ENCODE data around the gene MAP3K6.
"Not testable (repeated sequence)": the region's sequence is repeated elsewhere in the genome, so short reads cannot be mapped to it uniquely, and the experiment has no call there.

MAP3K6 gene

DNA sequence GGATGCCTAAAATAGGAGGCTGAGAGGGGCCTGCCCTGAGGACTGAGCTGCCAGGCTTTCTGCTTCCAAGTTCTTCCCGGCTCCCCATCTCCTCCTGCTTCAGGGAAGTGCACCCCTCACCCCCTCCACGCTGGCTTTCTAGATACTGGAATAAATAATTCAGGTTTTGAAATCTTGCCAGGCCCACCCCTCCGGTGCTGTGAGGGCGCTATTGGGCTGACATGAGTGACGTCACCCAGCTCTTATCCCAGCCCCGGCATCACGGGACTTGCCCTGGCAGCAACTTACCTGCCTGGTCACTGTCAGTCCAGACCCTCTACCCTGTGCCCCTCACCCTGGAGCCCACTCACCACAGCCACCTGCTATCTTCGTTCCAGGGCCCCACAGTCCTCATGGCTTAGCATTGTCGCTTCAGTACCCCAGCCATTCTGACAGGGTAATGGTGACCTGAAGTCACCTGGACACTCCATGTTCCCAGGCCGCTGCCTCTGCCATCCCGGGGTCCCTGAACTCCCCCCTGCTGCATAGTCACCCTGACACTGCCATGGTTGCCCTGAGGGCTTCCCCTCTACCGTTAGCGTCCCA lies 24.8 kb upstream of the MAP3K6 start:
- TF ChIP-seq, protein P1, sequence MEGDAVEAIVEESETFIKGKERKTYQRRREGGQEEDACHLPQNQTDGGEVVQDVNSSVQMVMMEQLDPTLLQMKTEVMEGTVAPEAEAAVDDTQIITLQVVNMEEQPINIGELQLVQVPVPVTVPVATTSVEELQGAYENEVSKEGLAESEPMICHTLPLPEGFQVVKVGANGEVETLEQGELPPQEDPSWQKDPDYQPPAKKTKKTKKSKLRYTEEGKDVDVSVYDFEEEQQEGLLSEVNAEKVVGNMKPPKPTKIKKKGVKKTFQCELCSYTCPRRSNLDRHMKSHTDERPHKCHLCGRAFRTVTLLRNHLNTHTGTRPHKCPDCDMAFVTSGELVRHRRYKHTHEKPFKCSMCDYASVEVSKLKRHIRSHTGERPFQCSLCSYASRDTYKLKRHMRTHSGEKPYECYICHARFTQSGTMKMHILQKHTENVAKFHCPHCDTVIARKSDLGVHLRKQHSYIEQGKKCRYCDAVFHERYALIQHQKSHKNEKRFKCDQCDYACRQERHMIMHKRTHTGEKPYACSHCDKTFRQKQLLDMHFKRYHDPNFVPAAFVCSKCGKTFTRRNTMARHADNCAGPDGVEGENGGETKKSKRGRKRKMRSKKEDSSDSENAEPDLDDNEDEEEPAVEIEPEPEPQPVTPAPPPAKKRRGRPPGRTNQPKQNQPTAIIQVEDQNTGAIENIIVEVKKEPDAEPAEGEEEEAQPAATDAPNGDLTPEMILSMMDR (IDR thresholded peaks at IDR 0.05; ENCODE audit: low read depth, low read length): no peak
- H3K4me3 ChIP-seq (ENCODE audit: low read depth, low read length): peak overlapping the region; percentile 48

DNA sequence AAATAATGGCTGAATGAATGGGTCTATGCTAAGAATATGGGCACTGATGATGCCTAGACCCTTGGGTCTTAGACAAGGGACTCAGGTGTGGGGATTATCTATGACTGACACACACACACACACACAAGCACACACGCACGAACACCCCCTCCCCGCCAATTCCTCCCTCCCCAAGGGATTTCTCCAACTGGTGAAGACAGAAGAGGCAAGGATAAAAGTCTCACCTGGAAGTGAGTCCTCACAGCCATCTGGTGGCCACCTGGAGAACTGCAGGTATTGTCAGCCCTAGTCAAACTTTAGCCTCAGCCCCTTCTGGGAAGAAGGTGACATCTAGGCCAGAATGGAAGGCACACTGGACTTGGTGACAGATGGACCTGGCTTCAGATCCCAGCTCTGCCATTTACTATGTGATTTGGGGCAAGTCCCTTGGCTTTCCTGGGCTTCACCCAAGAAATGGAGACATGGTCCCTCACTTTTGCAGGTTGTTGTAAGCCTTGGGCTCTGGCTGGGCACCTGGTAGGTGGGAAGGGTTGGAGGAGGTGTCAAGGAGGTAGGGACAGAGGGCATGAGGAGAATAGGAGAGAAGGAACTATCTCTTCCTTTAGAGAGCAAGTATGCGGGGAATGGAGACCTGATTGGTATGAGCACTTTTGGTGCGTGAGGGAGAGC lies 21.7 kb upstream of the MAP3K6 start:
- TF ChIP-seq, protein P1 (IDR thresholded peaks at IDR 0.05; ENCODE audit: low read depth, low read length): peak; percentile 93
- no peak overlapping the region for H3K4me3 ChIP-seq (ENCODE audit: low read depth, low read length)

DNA sequence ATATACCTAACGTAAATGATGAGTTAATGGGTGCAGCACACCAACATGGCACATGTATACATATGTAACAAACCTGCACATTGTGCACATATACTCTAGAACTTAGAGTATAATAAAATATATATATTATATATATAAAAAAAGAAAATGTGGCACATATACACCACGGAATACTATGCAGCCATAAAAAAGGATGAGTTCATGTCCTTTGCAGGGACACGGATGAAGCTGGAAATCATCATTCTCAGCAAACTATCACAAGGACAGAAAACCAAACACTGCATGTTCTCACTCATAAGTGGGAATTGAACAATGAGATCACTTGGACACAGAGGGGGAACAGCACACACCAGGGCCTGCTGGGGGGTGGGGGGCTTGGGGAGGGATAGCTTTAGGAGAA lies 18.0 kb upstream of the MAP3K6 start:
- H3K4me3 ChIP-seq (ENCODE audit: low read depth, low read length): not testable (repeated sequence)

DNA sequence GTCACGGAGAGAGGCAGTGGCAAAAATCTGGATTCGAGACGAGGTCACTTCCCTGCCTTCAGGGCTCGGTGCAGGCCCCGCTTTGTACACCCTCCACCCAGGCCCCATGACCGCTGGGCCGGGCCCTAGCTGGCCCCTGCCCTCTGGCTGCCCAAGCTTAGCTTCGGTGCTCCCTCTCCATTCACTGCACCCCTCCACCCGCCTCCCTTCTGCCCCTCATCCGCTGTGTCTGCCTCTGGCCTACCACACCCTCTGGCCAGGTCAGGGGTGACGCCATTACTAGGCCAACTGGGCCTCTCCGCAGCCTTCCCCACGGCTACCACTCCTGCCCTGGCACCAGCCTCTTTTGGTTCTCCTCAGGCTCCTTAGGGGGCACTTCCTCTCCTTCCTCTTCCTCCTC lies 16.9 kb upstream of the MAP3K6 start:
- TF ChIP-seq, protein P1 (IDR thresholded peaks at IDR 0.05; ENCODE audit: low read depth, low read length): no peak
- H3K4me3 ChIP-seq (ENCODE audit: low read depth, low read length): no peak overlapping the region

DNA sequence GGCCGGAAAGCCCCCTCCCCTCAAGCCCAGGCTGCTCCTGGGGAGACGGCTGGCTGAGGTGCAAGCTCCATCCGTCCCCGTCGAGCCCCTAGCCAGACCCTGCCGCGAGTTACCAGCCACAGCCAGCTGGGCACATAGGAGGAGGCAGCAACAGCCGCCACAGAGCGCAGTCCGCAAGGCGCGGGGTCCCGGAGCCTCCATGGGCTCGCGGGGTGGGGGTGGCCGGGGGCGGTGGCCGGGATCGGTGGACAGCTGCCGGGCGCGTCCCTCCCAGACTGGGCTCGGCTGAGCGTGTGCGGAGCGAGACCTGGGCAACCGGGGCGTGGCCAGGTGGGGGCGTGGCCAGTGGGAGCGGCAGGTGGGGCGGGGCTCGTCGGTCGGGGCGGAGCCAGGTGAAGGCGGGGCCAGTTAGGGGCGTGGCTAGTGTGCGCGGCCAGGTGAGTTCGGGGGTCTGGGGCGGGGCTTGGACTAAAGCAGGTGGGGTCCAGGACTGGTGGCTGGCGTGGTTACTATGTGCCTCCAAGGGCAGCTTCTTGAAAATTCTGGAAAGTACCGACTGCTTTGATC lies 16.4 kb upstream of the MAP3K6 start, which contains the start of gene CD164L2:
CD164L2 (minus strand) TSS at position 295 of the 567 bp plus-strand sequence; CDS start at position 201, 94 bp downstream.
- TF ChIP-seq, protein P1 (IDR thresholded peaks at IDR 0.05; ENCODE audit: low read depth, low read length): no peak
- H3K4me3 ChIP-seq (ENCODE audit: low read depth, low read length): no peak within 1 kb of the TSS

DNA sequence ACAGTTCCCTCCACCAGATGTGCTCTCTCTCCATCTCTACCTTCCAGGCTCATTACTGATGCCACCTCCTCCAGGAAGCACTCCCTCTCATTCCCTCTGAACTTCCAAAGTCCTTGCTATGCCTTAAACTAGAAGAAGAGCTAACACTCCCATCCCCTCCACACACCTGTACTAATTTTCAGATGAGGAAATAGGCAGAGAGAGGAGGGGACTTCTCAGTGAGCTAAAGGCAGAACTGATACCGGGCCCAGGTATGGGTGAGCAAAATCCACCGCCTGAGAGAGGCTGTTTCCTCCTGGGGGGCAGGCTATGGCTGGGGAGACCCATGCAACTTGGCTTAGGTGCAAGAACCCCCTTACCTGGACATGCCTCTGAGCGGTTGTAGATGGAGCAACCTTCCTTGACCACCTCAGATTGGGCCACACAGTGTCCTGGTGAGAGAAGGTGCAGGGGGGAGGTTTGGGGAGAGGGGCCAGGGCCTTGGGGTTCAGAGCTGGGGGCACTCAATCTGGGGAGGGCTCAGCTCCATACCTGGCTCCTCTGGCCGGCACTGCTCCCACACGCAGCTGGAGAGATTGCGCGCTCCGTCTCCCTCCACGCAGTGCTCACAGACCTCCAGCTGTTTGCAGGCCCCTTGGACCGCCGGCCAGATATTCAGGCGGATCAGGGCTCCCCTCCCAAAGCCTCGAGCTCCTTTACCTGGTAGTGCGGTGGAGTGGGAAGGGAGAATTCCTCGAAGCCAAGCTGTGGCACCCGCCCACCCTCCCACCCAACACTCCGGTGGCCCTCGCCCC lies 15.4 kb upstream of the MAP3K6 start:
- H3K4me3 ChIP-seq (ENCODE audit: low read depth, low read length): no peak overlapping the region
- TF ChIP-seq, protein P1 (IDR thresholded peaks at IDR 0.05; ENCODE audit: low read depth, low read length): no peak

DNA sequence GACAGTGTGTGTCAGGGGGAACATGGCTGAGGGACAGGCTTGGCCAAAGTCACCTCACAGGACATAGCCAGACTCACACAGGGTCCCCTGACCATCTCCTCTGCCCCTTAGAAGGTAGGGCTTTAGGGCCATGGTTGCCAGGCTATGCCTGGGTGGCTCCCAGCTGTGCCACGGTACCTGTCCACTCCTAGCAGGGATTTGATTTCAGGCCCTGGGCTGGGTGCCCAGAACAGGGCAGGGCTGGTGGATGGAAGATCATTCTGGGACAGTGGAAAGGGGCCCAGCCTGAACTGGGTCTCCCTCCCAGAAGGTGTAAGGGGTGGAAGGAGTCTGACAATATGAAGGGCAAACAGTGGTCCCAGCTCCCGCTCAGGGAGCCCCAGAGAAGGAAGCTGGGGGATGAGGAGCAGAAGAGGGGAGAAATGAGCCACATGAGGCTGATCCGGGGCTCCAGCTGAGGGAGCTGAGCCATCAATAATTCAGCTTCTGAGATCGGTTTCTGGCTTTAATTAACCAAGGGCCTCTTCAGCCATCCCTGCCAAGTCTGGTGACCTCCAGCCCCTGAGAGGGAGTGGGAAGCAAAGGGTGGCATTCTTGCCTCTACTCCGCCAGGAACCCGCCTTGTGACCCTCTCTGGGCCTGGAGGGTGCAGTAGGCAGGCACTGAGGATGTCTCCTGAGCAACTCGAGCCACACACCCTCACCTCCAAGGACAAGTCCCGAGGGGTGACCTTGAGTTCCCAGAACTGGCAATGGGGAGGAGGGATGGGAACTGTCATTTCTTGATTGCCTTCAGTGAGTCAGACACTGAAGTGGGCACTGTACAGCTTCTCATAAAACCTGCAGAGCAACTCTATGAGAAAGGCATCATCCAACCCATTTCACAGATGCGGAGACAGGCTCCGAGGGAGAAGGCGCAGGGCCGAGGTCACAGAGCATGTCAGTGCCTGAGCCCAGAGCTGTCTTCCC lies 14.3 kb upstream of the MAP3K6 start:
- TF ChIP-seq, protein P1 (IDR thresholded peaks at IDR 0.05; ENCODE audit: low read depth, low read length): no peak
- H3K4me3 ChIP-seq (ENCODE audit: low read depth, low read length): no peak overlapping the region
